Neuron (in vitro differentiated cells): ENCODE data around the gene FAM110C.

Source experiments
- H2AFZ ChIP-seq: one replicate; pipeline ENCODE4 v1.6.1; 2013; ENCODE audit warnings: low read depth, mild to moderate bottlenecking, inconsistent platforms, low read length, moderate library complexity
- H3K27me3 ChIP-seq: one replicate; pipeline ENCODE4 v1.6.1; 2013; ENCODE audit warnings: low read length; ENCODE audit not compliant: insufficient read depth
- H3K36me3 ChIP-seq: one replicate; pipeline ENCODE4 v1.6.1; 2013; ENCODE audit warnings: low read length; ENCODE audit not compliant: insufficient read depth
- H3K4me1 ChIP-seq: one replicate; pipeline ENCODE4 v1.6.1; 2013; ENCODE audit warnings: low read length; ENCODE audit not compliant: insufficient read depth
- H3K4me3 ChIP-seq: 2 replicates; pipeline ENCODE4 v1.5.1; 2013; ENCODE audit warnings: mild to moderate bottlenecking, low read length, moderate library complexity
- H3K9me3 ChIP-seq: one replicate; pipeline ENCODE4 v1.6.1; 2013; ENCODE audit warnings: low read length

The FAM110C gene

GRCh38 chr2:55587-56448, 9.5 kb upstream of the FAM110C start:
- no peak overlapping the region for H3K4me3 ChIP-seq
- no peaks in the 10 kb centered on the region for H3K4me1 ChIP-seq
- H2AFZ ChIP-seq: no peak overlapping the region
- no peaks in the 10 kb centered on the region for H3K36me3 ChIP-seq
- peaks cover 4% of the 10 kb centered on the region for H3K9me3 ChIP-seq
- H3K27me3 ChIP-seq: no peaks in the 10 kb centered on the region

- Histone ChIP-seq H3K4me3 (no peak overlapping the region), H3K9me3 (no peaks in the 10 kb centered on the region), H3K27me3 (peaks cover 16% of the 10 kb centered on the region), H2AFZ (no peak overlapping the region), H3K36me3 (no peaks in the 10 kb centered on the region), H3K4me1 (peaks cover 8% of the 10 kb centered on the region)
Observed at GRCh38 chr2:51613-52012, 5.3 kb upstream of the FAM110C start.

GRCh38 chr2:47737-48136, 1.4 kb upstream of the FAM110C start:
- H3K4me3 ChIP-seq: no peak overlapping the region
- H2AFZ ChIP-seq: no peak overlapping the region
- H3K9me3 ChIP-seq: no peaks in the 10 kb centered on the region
- H3K4me1 ChIP-seq: peaks cover 9% of the 10 kb centered on the region
- peaks cover 48% of the 10 kb centered on the region for H3K27me3 ChIP-seq
- H3K36me3 ChIP-seq: no peaks in the 10 kb centered on the region

GRCh38 chr2:47346-47725, 1.0 kb upstream of the FAM110C start:
- peaks cover 9% of the 10 kb centered on the region for H3K4me1 ChIP-seq
- H3K27me3 ChIP-seq: peaks cover 48% of the 10 kb centered on the region
- H3K36me3 ChIP-seq: no peaks in the 10 kb centered on the region
- no peaks in the 10 kb centered on the region for H3K9me3 ChIP-seq
- no peak overlapping the region for H2AFZ ChIP-seq
- no peak overlapping the region for H3K4me3 ChIP-seq

- Histone ChIP-seq H3K9me3 (no peaks in the 10 kb centered on the region), H3K27me3 (peaks cover 48% of the 10 kb centered on the region), H3K36me3 (no peaks in the 10 kb centered on the region), H2AFZ (peak overlapping the region; percentile 41), H3K4me3 (peak overlapping the region; percentile 43), H3K4me1 (peaks cover 9% of the 10 kb centered on the region)
Observed at GRCh38 chr2:46131-46470, 204 bp downstream of the FAM110C start.

- peaks cover 48% of the 10 kb centered on the region for H3K27me3 ChIP-seq
- H3K4me1 ChIP-seq: peaks cover 9% of the 10 kb centered on the region
- H3K4me3 ChIP-seq: peak overlapping the region; percentile 43
- peak overlapping the region; percentile 41 for H2AFZ ChIP-seq
- no peaks in the 10 kb centered on the region for H3K36me3 ChIP-seq
- H3K9me3 ChIP-seq: no peaks in the 10 kb centered on the region
Observed at GRCh38 chr2:45342-46130, 769 bp downstream of the FAM110C start.

GRCh38 chr2:44748-45341, 1.5 kb downstream of the FAM110C start:
- no peak overlapping the region for H2AFZ ChIP-seq
- no peak overlapping the region for H3K4me3 ChIP-seq
- no peaks in the 10 kb centered on the region for H3K36me3 ChIP-seq
- no peaks in the 10 kb centered on the region for H3K9me3 ChIP-seq
- peaks cover 48% of the 10 kb centered on the region for H3K27me3 ChIP-seq
- peaks cover 9% of the 10 kb centered on the region for H3K4me1 ChIP-seq

- no peak overlapping the region for H2AFZ ChIP-seq
- H3K4me1 ChIP-seq: peaks cover 9% of the 10 kb centered on the region
- H3K9me3 ChIP-seq: no peaks in the 10 kb centered on the region
- no peaks in the 10 kb centered on the region for H3K36me3 ChIP-seq
- H3K27me3 ChIP-seq: peaks cover 42% of the 10 kb centered on the region
- no peak overlapping the region for H3K4me3 ChIP-seq
Observed at GRCh38 chr2:42788-43187, 3.5 kb downstream of the FAM110C start.

- Histone ChIP-seq H3K9me3 (no peaks in the 10 kb centered on the region), H3K4me1 (no peaks in the 10 kb centered on the region), H3K27me3 (peaks cover 22% of the 10 kb centered on the region), H3K36me3 (no peaks in the 10 kb centered on the region), H3K4me3 (no peak overlapping the region), H2AFZ (no peak overlapping the region)
Observed at GRCh38 chr2:40465-40864, 5.8 kb downstream of the FAM110C start.

- no peaks in the 10 kb centered on the region for H3K9me3 ChIP-seq
- no peak overlapping the region for H3K4me3 ChIP-seq
- no peak overlapping the region for H2AFZ ChIP-seq
- peaks cover under 1% of the 10 kb centered on the region for H3K27me3 ChIP-seq
- no peaks in the 10 kb centered on the region for H3K4me1 ChIP-seq
- H3K36me3 ChIP-seq: no peaks in the 10 kb centered on the region
Observed at GRCh38 chr2:38155-38554, 8.2 kb downstream of the FAM110C start.

- Histone ChIP-seq H3K9me3 (no peaks in the 10 kb centered on the region), H2AFZ (no peak overlapping the region), H3K36me3 (no peaks in the 10 kb centered on the region), H3K4me3 (no peak overlapping the region), H3K27me3 (no peaks in the 10 kb centered on the region), H3K4me1 (no peaks in the 10 kb centered on the region)
Observed at GRCh38 chr2:36318-36717, 10.0 kb downstream of the FAM110C start.

GRCh38 chr2:35852-36251, 10.5 kb downstream of the FAM110C start:
- Histone ChIP-seq H2AFZ (no peak overlapping the region), H3K4me1 (no peaks in the 10 kb centered on the region), H3K27me3 (no peaks in the 10 kb centered on the region), H3K36me3 (no peaks in the 10 kb centered on the region), H3K9me3 (no peaks in the 10 kb centered on the region), H3K4me3 (no peak overlapping the region)

GRCh38 chr2:33620-34019, 12.7 kb downstream of the FAM110C start:
- Histone ChIP-seq H3K27me3 (no peaks in the 10 kb centered on the region), H3K4me3 (no peak overlapping the region), H3K9me3 (no peaks in the 10 kb centered on the region), H3K36me3 (no peaks in the 10 kb centered on the region), H3K4me1 (no peaks in the 10 kb centered on the region), H2AFZ (no peak overlapping the region)
